HG02678 (cell line): ENCODE results near the gene PPP1R16B.
A peak's percentile ranks its signal among the peaks of the same experiment; 100 is the strongest.

Experiments used
- ATAC-seq: cut with Tn5 transposase; IDR thresholded peaks from one replicate; pipeline ENCODE4 v1.9.1; 2021; ENCODE audit warnings: mild to moderate bottlenecking, moderate library complexity; ENCODE audit not compliant: unreplicated experiment

Gene PPP1R16B

GRCh38 chr20:38893565-38894090, 88.1 kb downstream of the PPP1R16B start:
- peak; percentile 57 for ATAC-seq

DNA sequence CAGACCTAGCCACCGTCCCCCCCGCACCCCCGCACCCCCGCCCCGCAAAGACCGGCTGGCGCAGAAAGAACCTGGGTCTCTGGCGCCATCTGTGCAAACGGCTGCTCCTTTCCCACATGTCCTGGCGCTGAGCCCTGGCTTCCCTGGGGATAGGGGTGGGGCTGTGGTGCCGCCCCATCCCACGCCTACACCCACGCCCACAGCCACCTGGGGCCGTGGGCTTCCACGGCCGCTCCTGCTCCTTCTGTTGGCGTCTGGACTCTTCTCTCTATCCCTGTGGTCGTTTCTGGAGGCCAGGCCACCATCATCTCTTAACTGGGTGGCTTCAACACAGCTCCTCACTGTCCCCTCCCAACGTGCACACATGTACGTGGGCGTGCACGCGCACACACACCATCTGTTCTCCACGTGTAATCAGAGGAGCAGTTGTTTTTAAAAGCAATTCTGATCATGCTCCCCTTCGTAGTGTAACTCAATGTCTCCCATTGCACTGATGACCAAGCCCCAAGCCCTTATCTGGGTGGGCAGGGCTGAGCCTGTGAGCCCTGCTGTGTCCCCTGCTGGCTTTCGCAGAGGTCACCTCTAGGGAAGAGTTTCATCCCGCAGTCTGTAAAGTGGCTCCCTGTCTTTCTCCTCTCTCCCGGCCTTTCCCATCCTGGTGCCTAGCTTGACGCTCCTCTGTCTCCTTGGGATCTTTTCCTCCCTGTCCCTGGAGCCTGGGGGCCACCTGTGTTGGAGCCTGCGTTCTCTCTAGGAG, 88.8 kb downstream of the PPP1R16B start:
- ATAC-seq = no peak

DNA sequence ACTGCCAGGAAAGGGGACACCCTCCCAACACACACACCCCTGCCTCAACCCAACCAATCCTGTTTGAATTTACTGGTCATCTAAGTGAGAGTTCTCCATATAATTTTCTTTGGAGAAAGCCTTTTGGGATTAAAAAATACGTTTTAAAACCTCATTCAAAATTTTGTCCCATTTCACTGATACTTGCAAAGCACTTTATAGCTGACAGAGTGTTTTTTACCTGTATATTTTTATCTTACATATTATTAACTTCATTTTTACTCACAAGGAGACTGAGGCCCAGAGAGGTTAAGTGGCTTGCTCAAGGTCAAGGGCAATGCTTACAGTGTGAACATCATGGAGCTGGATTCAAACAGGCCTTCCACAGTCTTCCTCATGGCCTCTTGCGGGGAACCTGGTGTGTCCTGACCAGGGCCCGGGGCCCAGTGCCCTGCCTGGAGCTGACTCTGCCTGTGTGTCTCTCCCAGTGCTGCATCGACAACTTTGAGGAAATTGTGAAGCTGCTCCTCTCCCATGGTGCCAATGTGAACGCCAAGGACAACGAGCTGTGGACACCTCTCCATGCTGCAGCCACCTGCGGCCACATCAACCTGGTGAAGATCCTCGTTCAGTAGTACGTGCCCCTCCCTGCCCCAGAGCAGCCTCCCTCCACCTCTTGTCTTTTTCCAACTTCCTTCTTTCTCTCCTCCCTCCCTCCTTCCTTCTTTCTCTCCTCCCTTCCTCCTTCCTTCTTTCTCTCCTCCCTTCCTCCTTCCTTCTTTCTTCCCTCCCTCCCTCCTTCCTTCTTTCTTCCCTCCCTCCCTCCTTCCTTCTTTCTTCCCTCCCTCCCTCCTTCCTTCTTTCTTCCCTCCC, 89.8 kb downstream of the PPP1R16B start:
- ATAC-seq = no peak

DNA sequence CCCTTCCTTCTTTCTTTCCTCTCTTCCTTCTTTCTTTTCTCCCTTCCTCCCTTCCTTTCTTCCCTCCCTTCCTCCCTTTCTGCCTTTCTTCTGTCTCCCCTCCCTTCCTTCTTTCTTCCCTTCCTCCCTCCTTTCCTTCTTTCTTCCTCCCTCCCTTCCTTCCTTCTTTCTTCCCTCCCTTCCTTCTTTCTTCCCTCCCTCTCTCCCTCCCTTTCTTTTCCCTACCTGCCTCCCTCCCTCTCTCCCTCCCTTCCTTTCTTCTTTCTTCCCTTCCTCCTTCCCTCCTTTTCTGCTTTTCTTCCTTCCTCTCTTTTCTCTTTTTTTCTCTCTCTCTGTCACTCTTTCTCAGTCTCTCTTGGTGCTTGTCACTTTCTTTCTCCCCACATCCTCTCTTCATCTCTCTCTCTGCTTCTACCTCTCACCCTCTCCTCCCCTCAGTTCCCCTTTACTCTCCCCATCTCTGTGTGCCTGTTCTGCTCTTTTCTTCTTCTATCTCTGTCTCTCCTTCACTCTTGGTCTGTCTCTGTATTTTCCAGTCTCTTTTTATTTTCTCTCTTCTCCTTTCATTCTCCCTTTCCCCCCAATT, 90.6 kb downstream of the PPP1R16B start:
- ATAC-seq = no peak

GRCh38 chr20:38897267-38897666, 91.8 kb downstream of the PPP1R16B start:
- no peak for ATAC-seq

- no peak for ATAC-seq
Measured at GRCh38 chr20:38900606-38901005, 95.1 kb downstream of the PPP1R16B start.

GRCh38 chr20:38902601-38903000, 97.1 kb downstream of the PPP1R16B start:
- no peak for ATAC-seq

DNA sequence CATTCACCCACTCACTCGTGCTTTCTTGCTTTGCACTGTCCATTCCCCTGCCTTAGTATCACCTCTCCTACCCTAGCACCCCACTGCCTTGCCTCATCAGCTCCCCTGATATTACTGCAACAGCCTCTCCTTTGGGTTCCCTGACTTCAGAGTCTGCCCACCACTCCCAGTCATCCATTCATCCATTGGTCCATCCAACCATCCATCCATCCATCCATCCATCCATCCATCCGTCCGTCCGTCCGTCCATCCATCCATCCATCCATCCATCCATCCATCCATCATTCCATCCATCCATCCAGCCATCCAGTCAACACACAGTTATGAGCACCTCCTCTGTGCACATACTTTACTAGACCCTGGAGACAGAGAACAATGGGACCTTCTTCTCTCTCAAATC, 97.8 kb downstream of the PPP1R16B start:
- no peak for ATAC-seq

DNA sequence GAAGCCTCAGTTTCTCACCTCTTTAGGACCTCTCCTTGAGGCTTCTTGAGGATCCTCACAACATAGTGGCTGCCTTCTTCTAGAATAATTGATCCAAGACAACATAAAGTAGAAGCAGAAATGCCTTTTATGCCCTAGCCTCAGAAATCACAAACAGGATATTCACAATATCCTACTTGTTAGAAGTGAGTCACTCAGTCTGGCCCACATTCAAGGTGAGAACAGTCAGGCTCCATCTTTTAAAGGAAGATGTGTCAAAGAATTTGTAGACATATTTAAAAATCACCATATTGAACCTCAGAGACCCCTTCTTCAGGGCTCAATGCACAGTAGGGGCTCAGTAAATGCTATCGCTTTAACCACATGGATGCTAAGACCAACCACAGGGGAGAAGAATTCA, 99.9 kb downstream of the PPP1R16B start:
- ATAC-seq = no peak

DNA sequence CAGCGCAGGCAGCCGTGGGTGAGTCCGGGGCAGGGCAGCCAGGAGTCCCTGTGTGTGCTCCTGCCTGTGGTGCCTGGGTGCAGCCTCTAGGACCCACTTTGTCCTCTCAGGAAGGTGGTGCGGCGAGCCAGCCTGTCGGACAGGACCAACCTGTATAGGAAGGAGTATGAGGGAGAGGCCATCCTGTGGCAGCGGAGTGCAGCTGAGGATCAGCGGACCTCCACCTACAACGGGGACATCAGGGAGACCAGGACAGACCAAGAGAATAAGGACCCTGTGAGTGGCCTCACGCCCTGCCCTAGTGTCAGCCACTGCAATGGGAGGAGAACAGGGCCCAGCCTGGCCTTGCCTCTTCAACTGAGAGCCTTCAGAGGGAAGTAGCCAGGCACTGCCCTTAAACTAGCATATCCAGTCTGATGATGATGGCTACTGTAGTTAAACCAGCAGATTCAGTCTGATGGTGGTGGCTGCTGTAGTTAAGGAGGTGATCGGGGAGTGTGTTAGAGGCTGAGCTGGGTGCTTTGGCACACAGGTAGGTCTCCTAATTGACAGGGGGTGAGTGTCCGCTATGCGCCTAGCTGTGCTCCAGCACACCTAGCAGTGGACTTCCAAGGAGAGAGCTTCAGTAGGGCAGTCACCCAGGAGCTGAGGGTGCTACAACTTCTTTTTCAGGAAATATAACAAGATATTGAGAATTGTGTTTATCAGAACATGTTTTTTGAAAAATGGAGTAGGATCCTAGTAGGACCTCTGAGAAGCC, 102.6 kb downstream of the PPP1R16B start:
- ATAC-seq = no peak

GRCh38 chr20:38915355-38915754, 109.9 kb downstream of the PPP1R16B start:
- ATAC-seq = no peak

DNA sequence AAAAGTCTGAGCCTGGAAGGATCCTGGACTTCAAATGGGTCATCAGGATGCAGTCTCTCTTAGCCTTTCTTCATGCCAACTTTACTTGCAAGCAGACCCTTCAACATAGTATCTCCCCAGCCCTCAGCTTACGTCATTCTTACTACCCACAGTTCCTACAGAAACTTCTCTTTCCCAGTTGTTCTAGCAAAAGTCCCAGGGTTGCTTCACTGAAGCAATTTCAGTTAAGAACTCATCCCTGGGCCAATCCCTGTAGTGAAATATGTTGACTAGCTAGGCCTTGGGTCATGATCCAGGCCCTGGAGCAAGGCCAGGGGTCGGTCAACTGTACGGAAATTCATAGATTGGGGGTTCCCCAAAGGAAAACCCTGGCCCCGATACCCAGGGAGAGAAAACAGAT, 112.2 kb downstream of the PPP1R16B start:
- ATAC-seq = no peak

DNA sequence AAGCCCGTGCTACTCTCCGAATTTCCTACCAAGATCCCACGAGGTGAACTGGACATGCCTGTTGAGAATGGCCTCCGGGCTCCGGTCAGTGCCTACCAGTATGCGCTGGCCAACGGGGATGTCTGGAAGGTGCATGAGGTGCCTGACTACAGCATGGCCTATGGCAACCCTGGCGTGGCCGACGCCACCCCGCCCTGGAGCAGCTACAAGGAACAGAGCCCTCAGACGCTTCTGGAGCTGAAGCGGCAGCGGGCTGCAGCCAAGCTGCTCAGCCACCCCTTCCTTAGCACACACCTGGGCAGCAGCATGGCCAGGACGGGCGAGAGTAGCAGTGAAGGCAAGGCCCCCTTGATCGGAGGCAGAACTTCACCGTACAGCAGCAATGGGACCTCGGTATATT, 112.7 kb downstream of the PPP1R16B start:
- ATAC-seq = no peak

- no peak for ATAC-seq
Measured at GRCh38 chr20:38919683-38920082, 114.2 kb downstream of the PPP1R16B start.

- ATAC-seq = no peak
Measured at GRCh38 chr20:38920411-38920810, 114.9 kb downstream of the PPP1R16B start.

GRCh38 chr20:38920851-38921250, 115.4 kb downstream of the PPP1R16B start:
- ATAC-seq = no peak

DNA sequence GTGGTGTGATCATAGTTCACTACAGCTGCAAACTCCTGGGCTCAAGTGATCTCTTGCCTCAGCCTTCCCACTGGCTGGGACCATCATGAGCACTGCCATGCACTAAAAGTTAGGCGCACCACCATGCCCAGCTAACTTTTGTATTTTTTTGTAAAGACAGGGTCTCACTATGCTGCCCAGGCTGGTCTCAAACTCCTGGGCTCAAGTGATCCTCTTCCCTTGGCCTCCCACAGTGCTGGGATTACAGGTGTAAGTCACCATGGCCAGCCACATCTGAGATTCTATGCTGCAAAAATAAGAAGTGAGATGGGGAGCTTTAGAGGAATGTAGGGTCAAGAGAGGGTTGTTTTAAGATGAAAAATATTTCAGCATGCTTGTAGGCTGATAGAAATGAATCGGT, 119.2 kb downstream of the PPP1R16B start:
- no peak for ATAC-seq

DNA sequence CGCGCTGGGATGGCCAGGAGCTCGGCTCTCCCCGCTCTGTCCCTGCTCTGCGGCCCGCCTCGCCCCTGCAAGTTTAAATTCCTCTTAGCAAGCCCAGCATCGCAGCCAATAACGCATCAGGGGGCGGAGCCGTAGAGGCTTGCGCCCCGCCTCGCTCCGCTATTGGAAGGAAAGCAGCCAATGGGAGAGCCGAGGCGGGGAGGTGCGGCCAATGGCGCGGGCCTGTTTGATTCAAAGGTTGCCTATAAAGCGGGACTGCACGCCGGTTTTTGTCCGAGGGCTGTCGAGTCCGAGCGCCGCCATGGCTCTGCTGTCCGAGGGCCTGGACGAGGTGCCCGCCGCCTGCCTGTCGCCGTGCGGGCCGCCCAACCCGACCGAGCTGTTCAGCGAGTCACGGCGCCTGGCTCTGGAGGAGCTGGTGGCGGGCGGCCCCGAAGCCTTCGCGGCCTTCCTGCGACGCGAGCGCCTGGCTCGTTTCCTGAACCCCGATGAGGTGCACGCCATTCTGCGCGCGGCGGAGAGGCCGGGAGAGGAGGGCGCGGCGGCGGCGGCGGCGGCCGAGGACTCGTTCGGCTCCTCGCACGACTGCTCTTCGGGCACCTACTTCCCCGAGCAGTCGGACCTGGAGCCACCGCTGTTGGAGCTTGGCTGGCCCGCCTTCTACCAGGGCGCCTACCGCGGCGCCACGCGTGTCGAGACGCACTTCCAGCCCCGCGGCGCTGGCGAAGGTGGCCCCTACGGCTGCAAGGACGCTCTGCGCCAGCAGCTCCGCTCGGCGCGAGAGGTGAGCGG, 120.8 kb downstream of the PPP1R16B start, which contains the start of gene FAM83D:
FAM83D (plus strand) TSS at position 276 of the 792 bp plus-strand sequence; CDS start at position 302, 26 bp downstream.
- ATAC-seq = peak; percentile 94

DNA sequence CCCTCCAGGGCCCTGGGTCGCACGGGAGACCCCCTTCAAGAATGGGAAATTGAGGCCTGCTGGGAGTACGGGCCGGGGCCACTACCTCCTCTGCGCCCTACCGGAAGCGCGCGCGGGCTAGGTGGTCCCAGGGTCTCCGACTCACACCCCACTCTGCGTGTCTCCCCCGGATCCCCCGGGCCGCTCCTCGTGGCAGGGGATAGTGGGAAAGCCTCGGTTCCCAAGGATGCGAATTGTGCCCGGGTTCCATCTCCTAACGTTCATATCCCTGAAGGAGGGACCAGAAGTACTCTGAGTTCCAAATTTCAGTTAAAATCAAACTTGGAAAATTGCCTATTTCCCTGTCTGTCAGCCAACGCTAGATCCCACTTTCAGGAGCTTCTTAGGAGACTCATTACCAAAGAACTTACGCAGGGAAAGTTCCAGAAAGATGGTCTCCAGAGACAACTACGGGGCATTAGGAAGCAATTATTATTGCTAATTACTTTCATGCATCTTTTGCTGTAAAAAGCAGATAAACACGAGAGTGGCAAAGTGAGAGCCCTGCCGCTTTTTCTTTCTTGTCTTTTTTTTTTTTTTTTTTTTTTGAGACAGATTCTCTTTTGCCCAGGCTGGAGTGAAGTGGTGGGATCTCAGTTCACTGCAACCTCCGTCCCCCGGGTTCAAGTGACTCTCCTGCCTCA, 121.6 kb downstream of the PPP1R16B start:
- ATAC-seq = no peak
